Measurements from ENCODE around the gene DAG1.

DNA sequence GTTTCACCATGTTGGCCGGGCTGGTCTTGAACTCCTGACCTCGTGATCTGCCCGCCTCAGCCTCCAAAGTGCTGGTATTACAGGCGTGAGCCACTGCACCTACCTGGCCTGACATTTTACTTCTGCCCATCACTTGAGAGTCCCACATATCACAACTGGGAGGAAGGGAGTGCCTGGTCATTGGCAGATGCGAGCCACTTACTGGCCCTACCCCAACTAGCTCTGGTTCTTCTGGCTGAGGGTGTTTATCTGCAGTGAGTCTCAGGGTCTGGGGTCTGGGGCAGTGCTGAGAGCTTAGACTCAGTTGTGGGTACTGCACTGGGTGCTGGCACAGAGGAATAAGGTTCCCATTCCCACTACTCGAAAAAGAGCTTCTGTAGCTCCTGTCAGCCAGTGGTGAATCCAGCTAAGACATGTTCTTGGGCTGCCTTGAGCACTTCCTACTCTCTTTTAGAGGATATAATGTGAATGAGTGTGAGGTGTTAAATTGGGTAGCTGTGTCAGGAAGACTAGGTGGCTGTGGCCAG, 30.2 kb downstream of the DAG1 start:
- TF ChIP-seq EZH2 (IDR thresholded peaks at IDR 0.05; ENCODE audit: low read length): no peak
- TF ChIP-seq, protein P1, sequence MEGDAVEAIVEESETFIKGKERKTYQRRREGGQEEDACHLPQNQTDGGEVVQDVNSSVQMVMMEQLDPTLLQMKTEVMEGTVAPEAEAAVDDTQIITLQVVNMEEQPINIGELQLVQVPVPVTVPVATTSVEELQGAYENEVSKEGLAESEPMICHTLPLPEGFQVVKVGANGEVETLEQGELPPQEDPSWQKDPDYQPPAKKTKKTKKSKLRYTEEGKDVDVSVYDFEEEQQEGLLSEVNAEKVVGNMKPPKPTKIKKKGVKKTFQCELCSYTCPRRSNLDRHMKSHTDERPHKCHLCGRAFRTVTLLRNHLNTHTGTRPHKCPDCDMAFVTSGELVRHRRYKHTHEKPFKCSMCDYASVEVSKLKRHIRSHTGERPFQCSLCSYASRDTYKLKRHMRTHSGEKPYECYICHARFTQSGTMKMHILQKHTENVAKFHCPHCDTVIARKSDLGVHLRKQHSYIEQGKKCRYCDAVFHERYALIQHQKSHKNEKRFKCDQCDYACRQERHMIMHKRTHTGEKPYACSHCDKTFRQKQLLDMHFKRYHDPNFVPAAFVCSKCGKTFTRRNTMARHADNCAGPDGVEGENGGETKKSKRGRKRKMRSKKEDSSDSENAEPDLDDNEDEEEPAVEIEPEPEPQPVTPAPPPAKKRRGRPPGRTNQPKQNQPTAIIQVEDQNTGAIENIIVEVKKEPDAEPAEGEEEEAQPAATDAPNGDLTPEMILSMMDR (optimal IDR thresholded peaks at IDR 0.05 in 1 of 3, IDR thresholded peaks at IDR 0.05 in 1 of 3, conservative IDR thresholded peaks at IDR 0.05 in 1 of 3; ENCODE audit: extremely low read depth in 1 of 3, insufficient read depth in 2 of 3, low read length in 3 of 3): no peak

Data from keratinocyte (primary cell).